Measurements from ENCODE around the gene FNBP1. TPM values are rescaled to one million over a fixed set of nuclear protein-coding genes. Genes with fewer than 3 reads are reported as not detected.

The FNBP1 gene
- total RNA-seq, 6 experiments from 2014 or later: 11.7 to 27.1 (median 15.9) TPM

DNA sequence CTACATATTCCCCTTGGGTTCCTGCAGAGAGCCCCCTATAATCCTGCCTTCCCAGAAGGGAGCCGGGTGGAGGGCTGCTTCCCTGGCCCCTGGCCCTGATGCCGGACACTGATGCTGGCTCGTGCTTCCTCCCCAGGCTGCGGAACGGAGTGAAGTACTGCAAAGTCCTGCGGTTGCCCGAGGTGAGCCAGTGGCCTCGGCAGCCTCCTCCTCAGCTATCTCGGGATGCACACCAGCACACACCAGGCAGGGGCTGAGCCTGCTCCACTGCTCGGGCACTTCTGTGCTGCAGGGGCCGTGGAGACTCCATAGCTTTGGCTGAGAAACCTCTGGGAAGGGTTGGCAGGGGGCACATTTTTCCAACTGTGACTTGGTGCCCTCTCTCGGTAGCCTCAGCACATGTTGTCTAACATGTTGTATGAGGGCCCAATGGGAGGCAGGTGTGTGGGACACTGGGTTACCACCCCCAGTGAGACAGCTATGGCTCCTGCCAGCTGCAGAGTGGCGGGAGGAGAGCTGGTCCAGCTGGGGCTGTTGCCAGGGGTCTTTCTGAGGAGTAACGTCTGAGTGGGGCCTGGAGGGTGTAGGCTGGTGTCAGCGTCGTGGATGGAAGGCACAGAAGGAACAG, 169.3 kb downstream of the FNBP1 start:
- Histone ChIP-seq H3K27ac (no peak overlapping the region), H3K4me1 (peaks cover 0 to 11% (median 5%) of the 10 kb centered on the region in 4 donors), H3K27me3 (no peaks in the 10 kb centered on the region), H3K9me3 (no peaks in the 10 kb centered on the region), H3K4me3 (no peak overlapping the region), H3K36me3 (peaks cover 0 to 24% (median 10%) of the 10 kb centered on the region in 4 donors)
- DNase-seq: peak in 1 of 3 donors; percentile 40
- no peak for TF ChIP-seq POLR2A (IDR thresholded peaks at IDR 0.05)
- TF ChIP-seq CTCF (IDR thresholded peaks at IDR 0.05): no peak
- ATAC-seq: no peak
- intact Hi-C loops (cut with DNase I): no loop called here
- 57% methylated on average over 3 of the region's 16 CpGs for WGBS (ENCODE audit: insufficient coverage, low coverage, low lambda C conversion rate, missing lambda C conversion rate)

DNA sequence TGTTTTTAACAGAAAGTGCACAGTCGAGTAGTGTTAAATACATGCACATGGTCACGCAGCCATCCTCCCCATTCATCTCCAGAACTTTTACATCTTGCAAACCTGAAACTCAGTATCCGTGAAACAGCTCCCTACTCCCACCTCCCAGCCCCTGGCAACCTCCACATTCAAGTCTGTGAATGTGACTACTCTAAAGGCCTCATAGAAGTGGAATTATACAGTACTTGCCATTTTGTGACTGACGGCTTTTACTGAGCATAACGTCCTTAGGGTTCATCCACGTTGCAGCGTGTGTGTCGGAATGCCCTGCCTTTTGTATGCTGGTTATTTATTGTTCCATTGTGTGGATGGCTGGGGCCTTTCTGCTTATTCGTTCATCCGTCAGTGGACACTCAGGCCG, 171.9 kb downstream of the FNBP1 start:
- Histone ChIP-seq H3K9me3 (no peaks in the 10 kb centered on the region), H3K36me3 (peaks cover 0 to 22% (median 10%) of the 10 kb centered on the region in 4 donors), H3K27ac (no peak overlapping the region), H3K27me3 (no peaks in the 10 kb centered on the region), H3K4me3 (no peak overlapping the region), H3K4me1 (peaks cover 0 to 11% (median 5%) of the 10 kb centered on the region in 4 donors)
- no peak for TF ChIP-seq CTCF (IDR thresholded peaks at IDR 0.05)
- DNase-seq (no peak), ATAC-seq (no peak)
- WGBS (ENCODE audit: insufficient coverage, low coverage, low lambda C conversion rate, missing lambda C conversion rate): 97% methylated on average over 9 of the region's 11 CpGs
- intact Hi-C loops (cut with DNase I): no loop called here

DNA sequence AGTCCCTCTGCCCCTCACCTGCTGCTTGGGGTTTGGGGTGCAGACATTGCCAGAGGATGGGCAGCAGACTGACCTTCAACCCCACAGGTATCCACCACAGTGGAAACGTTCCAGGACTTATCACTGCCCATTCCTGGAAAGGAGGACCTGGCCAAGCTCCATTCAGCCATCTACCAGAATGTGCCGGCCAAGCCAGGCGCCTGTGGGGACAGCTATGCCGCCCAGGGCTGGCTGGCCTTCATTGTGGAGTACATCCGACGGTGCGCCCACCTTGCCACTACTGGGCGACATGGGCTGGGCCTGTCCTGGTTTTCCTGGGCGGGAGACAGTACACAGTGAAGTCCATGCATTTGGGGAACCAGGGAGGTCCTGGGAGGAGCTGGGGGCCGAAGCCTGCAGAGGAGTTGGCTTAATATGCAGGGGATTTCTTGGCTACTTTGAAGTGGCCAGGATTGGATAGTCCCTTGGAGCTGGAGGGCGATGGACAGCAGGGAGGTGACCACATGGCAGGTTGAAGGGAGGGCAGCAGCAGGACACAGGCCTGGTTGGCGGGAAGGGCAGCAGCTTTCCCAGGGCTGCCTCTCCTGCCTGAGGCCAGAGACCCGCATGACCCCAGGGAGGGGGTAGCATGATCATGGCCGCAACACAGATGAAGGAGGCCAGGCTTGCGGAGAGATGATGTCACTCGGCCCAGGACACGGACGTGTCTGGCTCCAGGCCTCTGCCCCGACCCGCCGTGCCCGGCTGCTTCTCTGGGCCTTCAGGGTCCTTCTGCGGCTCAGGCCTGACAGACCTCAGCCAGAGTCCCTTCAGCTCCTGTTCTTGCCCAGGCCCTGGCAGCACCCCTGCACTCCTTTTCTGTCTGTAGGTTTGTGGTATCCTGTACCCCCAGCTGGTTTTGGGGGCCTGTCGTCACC, 173.1 kb downstream of the FNBP1 start:
- H3K27ac ChIP-seq: peak overlapping the region in 1 of 3 donors; percentile 3
- TF ChIP-seq POLR2A (IDR thresholded peaks at IDR 0.05): no peak
- TF ChIP-seq CTCF (IDR thresholded peaks at IDR 0.05): no peak
- peak in 1 of 3 donors; percentile 76 for DNase-seq
- no peaks in the 10 kb centered on the region for H3K27me3 ChIP-seq
- H3K36me3 ChIP-seq: peaks cover 0 to 16% (median 7%) of the 10 kb centered on the region in 4 donors
- H3K9me3 ChIP-seq: no peaks in the 10 kb centered on the region
- H3K4me1 ChIP-seq: peaks cover 0 to 11% (median 5%) of the 10 kb centered on the region in 4 donors
- peak; percentile 82 to 84 (median 84) for ATAC-seq
- intact Hi-C loops (cut with DNase I): no loop called here
- H3K4me3 ChIP-seq: no peak overlapping the region
- 100% methylated on average over 1 of the region's 24 CpGs for WGBS (ENCODE audit: insufficient coverage, low coverage, low lambda C conversion rate, missing lambda C conversion rate)

GRCh38 chr9:129868872-129869486, 174.0 kb downstream of the FNBP1 start:
- Histone ChIP-seq H3K4me3 (no peak overlapping the region), H3K9me3 (no peaks in the 10 kb centered on the region), H3K36me3 (peaks cover 0 to 8% (median 5%) of the 10 kb centered on the region in 4 donors), H3K27me3 (no peaks in the 10 kb centered on the region), H3K4me1 (peaks cover 0 to 11% (median 5%) of the 10 kb centered on the region in 4 donors), H3K27ac (no peak overlapping the region)
- WGBS (ENCODE audit: insufficient coverage, low coverage, low lambda C conversion rate, missing lambda C conversion rate): 66% methylated on average over 4 of the region's 28 CpGs
- intact Hi-C loops (cut with DNase I): no loop called here
- TF ChIP-seq POLR2A (IDR thresholded peaks at IDR 0.05) (no peak), CTCF (IDR thresholded peaks at IDR 0.05) (no peak)
- ATAC-seq (peak; percentile 47 to 64 (median 56)), DNase-seq (no peak)
